ENCODE results near the gene KRTAP10-12. TPM values are rescaled to one million over a fixed set of nuclear protein-coding genes. Genes with fewer than 3 reads are reported as not detected.

Gene KRTAP10-12
- total RNA-seq, 1 experiment from 2014 or later, result not detected

GRCh38 chr21:44742418-44743153 is 45.6 kb downstream of the KRTAP10-12 start:
- TF ChIP-seq ATF1 (CRISPR knock-in tag; IDR thresholded peaks at IDR 0.05) (no peak), ZNF263 (CRISPR knock-in tag; IDR thresholded peaks at IDR 0.05; ENCODE audit: low read depth) (no peak), ARID4B (CRISPR knock-in tag; IDR thresholded peaks at IDR 0.05; ENCODE audit: borderline replicate concordance) (no peak), NR2C2 (CRISPR knock-in tag; IDR thresholded peaks at IDR 0.05) (no peak), CREB1 (CRISPR knock-in tag; IDR thresholded peaks at IDR 0.05) (no peak), TCF7 (CRISPR knock-in tag; IDR thresholded peaks at IDR 0.05; ENCODE audit: low read depth) (no peak), SMAD3 (CRISPR knock-in tag; IDR thresholded peaks at IDR 0.05; ENCODE audit: borderline replicate concordance) (no peak)
- TF ChIP-seq, protein P1, sequence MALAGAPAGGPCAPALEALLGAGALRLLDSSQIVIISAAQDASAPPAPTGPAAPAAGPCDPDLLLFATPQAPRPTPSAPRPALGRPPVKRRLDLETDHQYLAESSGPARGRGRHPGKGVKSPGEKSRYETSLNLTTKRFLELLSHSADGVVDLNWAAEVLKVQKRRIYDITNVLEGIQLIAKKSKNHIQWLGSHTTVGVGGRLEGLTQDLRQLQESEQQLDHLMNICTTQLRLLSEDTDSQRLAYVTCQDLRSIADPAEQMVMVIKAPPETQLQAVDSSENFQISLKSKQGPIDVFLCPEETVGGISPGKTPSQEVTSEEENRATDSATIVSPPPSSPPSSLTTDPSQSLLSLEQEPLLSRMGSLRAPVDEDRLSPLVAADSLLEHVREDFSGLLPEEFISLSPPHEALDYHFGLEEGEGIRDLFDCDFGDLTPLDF (CRISPR knock-in tag; IDR thresholded peaks at IDR 0.05), result no peak
- TF ChIP-seq, protein P2, sequence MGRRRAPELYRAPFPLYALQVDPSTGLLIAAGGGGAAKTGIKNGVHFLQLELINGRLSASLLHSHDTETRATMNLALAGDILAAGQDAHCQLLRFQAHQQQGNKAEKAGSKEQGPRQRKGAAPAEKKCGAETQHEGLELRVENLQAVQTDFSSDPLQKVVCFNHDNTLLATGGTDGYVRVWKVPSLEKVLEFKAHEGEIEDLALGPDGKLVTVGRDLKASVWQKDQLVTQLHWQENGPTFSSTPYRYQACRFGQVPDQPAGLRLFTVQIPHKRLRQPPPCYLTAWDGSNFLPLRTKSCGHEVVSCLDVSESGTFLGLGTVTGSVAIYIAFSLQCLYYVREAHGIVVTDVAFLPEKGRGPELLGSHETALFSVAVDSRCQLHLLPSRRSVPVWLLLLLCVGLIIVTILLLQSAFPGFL (CRISPR knock-in tag; IDR thresholded peaks at IDR 0.05; ENCODE audit: borderline replicate concordance), result no peak
- TF ChIP-seq, protein P3, sequence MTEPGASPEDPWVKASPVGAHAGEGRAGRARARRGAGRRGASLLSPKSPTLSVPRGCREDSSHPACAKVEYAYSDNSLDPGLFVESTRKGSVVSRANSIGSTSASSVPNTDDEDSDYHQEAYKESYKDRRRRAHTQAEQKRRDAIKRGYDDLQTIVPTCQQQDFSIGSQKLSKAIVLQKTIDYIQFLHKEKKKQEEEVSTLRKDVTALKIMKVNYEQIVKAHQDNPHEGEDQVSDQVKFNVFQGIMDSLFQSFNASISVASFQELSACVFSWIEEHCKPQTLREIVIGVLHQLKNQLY (CRISPR knock-in tag; IDR thresholded peaks at IDR 0.05), result no peak
- TF ChIP-seq, protein P4, sequence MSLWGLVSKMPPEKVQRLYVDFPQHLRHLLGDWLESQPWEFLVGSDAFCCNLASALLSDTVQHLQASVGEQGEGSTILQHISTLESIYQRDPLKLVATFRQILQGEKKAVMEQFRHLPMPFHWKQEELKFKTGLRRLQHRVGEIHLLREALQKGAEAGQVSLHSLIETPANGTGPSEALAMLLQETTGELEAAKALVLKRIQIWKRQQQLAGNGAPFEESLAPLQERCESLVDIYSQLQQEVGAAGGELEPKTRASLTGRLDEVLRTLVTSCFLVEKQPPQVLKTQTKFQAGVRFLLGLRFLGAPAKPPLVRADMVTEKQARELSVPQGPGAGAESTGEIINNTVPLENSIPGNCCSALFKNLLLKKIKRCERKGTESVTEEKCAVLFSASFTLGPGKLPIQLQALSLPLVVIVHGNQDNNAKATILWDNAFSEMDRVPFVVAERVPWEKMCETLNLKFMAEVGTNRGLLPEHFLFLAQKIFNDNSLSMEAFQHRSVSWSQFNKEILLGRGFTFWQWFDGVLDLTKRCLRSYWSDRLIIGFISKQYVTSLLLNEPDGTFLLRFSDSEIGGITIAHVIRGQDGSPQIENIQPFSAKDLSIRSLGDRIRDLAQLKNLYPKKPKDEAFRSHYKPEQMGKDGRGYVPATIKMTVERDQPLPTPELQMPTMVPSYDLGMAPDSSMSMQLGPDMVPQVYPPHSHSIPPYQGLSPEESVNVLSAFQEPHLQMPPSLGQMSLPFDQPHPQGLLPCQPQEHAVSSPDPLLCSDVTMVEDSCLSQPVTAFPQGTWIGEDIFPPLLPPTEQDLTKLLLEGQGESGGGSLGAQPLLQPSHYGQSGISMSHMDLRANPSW (CRISPR knock-in tag; conservative IDR thresholded peaks at IDR 0.05; ENCODE audit: low read depth), result no peak
- TF ChIP-seq, protein P5, sequence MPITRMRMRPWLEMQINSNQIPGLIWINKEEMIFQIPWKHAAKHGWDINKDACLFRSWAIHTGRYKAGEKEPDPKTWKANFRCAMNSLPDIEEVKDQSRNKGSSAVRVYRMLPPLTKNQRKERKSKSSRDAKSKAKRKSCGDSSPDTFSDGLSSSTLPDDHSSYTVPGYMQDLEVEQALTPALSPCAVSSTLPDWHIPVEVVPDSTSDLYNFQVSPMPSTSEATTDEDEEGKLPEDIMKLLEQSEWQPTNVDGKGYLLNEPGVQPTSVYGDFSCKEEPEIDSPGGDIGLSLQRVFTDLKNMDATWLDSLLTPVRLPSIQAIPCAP (CRISPR knock-in tag; IDR thresholded peaks at IDR 0.05), result no peak
- TF ChIP-seq, protein P6, sequence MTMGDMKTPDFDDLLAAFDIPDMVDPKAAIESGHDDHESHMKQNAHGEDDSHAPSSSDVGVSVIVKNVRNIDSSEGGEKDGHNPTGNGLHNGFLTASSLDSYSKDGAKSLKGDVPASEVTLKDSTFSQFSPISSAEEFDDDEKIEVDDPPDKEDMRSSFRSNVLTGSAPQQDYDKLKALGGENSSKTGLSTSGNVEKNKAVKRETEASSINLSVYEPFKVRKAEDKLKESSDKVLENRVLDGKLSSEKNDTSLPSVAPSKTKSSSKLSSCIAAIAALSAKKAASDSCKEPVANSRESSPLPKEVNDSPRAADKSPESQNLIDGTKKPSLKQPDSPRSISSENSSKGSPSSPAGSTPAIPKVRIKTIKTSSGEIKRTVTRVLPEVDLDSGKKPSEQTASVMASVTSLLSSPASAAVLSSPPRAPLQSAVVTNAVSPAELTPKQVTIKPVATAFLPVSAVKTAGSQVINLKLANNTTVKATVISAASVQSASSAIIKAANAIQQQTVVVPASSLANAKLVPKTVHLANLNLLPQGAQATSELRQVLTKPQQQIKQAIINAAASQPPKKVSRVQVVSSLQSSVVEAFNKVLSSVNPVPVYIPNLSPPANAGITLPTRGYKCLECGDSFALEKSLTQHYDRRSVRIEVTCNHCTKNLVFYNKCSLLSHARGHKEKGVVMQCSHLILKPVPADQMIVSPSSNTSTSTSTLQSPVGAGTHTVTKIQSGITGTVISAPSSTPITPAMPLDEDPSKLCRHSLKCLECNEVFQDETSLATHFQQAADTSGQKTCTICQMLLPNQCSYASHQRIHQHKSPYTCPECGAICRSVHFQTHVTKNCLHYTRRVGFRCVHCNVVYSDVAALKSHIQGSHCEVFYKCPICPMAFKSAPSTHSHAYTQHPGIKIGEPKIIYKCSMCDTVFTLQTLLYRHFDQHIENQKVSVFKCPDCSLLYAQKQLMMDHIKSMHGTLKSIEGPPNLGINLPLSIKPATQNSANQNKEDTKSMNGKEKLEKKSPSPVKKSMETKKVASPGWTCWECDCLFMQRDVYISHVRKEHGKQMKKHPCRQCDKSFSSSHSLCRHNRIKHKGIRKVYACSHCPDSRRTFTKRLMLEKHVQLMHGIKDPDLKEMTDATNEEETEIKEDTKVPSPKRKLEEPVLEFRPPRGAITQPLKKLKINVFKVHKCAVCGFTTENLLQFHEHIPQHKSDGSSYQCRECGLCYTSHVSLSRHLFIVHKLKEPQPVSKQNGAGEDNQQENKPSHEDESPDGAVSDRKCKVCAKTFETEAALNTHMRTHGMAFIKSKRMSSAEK (CRISPR knock-in tag; IDR thresholded peaks at IDR 0.05; ENCODE audit: borderline replicate concordance), result no peak
- Mint-ChIP-seq H3K27ac (no peak overlapping the region), H3K4me3 (no peak overlapping the region), H3K4me1 (peaks cover 15% of the 10 kb centered on the region; the same call in 1 of the 2 replicates), H3K9me3 (peaks cover 87% of the 10 kb centered on the region), H3K36me3 (peaks cover 75% of the 10 kb centered on the region), H3K27me3 (ENCODE audit: low read depth) (peaks cover 26% of the 10 kb centered on the region)
- ChIA-PET POLR2A (no interaction called here), CTCF (interaction anchor here (0.8 to 1.5 kb wide), 7 partner anchors 11 to 382 kb away, joined by 3 to 5 read pairs (median 4); partner anchors contain the start of gene TSPEAR)
- no peak for ATAC-seq
- no peak for DNase-seq (ENCODE audit: low spot score)
